ENCODE data around the gene HIVEP3. TPM values are rescaled to one million over a fixed set of nuclear protein-coding genes. Genes with fewer than 3 reads are reported as not detected.

HIVEP3 gene
- total RNA-seq, 1 experiment from 2014 or later: 1.4 TPM

- Histone ChIP-seq H3K4me2 (ENCODE audit: insufficient read depth, insufficient read length, low read length) (no peak overlapping the region), H3K79me2 (ENCODE audit: insufficient read depth, low read length) (no peaks in the 10 kb centered on the region), H2BK5ac (ENCODE audit: insufficient read length, low read length) (no peak overlapping the region), H2BK120ac (ENCODE audit: low read depth, low read length, poor library complexity, severe bottlenecking) (no peak overlapping the region), H3K23me2 (ENCODE audit: insufficient read length, low read depth, low read length, poor library complexity, severe bottlenecking) (no peaks in the 10 kb centered on the region), H3K27ac (ENCODE audit: insufficient read length, low read depth, low read length) (no peak overlapping the region), H2AK5ac (ENCODE audit: insufficient read length, low read length) (no peak overlapping the region), H2BK20ac (ENCODE audit: low read depth, low read length, poor library complexity, severe bottlenecking) (no peak overlapping the region), H2BK15ac (ENCODE audit: low read depth, low read length) (no peak overlapping the region), H2BK12ac (ENCODE audit: insufficient read length, low read depth, low read length) (no peak overlapping the region), H3K4me1 (ENCODE audit: insufficient read depth, low read length) (peaks cover 4% of the 10 kb centered on the region; the same call in 1 of the 2 replicates), H3K18ac (ENCODE audit: insufficient read length, low read depth, low read length) (no peak overlapping the region), H3K56ac (ENCODE audit: insufficient read length, low read depth, low read length) (no peak overlapping the region), H3K23ac (ENCODE audit: insufficient read length, low read depth, low read length) (no peak overlapping the region), H4K20me1 (ENCODE audit: control insufficient read depth, insufficient read depth, insufficient read length) (no peaks in the 10 kb centered on the region), H3T11ph (ENCODE audit: low read length) (no peak overlapping the region), H3K14ac (ENCODE audit: insufficient read depth, low read length) (no peak overlapping the region), H3K9me3 (ENCODE audit: control insufficient read depth, low read depth, low read length) (no peaks in the 10 kb centered on the region), H4K5ac (ENCODE audit: insufficient read length, low read depth, low read length) (no peak overlapping the region), H3K4ac (ENCODE audit: low read depth, low read length) (no peak overlapping the region), H3K79me1 (ENCODE audit: insufficient read depth, low read depth, low read length, poor library complexity, severe bottlenecking) (no peaks in the 10 kb centered on the region), H4K8ac (replicated peaks; ENCODE audit: insufficient read length, low read depth, low read length) (no peak overlapping the region), H2AFZ (ENCODE audit: low read length) (no peak overlapping the region), H3K27me3 (ENCODE audit: insufficient read depth, low read length) (no peaks in the 10 kb centered on the region), H3K9ac (ENCODE audit: extremely low read depth, insufficient read length, low read length) (no peak overlapping the region), H4K91ac (ENCODE audit: insufficient read length, low read depth, low read length) (no peak overlapping the region)
- Mint-ChIP-seq H3K27ac (peak overlapping the region in 1 of 3 experiments; percentile 46; a peak in 1 of 7 replicates), H3K4me3 (no peak overlapping the region), H3K4me1 (peaks cover 4% of the 10 kb centered on the region in 2 experiments), H3K9me3 (no peaks in the 10 kb centered on the region), H3K36me3 (ENCODE audit: insufficient read depth in 1 of 3, low read depth in 3 of 3) (no peaks in the 10 kb centered on the region), H3K27me3 (ENCODE audit: low read depth) (peaks cover 5% of the 10 kb centered on the region)
- no CpG with 5 or more reads among the region's 6 CpGs for WGBS (ENCODE audit: extremely low coverage, insufficient read length, low lambda C conversion rate)
- DNase-seq: no peak
- TF ChIP-seq CTCF (conservative IDR thresholded peaks at IDR 0.05): no peak
These were observed 64.8 kb downstream of the HIVEP3 start for GRCh38 chr1:41853907-41854306.

Data from H9 (cell line).